GM12878 (cell line): ENCODE data around the gene LRRC73. TPM values are rescaled to one million over a fixed set of nuclear protein-coding genes. Genes with fewer than 3 reads are reported as not detected.
A peak's percentile ranks its signal among the peaks of the same experiment; 100 is the strongest.

ENCODE experiments used
- ATAC-seq: fragments of 200-7000 bp; cut with Tn5 transposase; 3 replicates; pipeline ENCODE4 v1.9.1; 2020; ENCODE audit warnings: mild to moderate bottlenecking, moderate library complexity
- BruUV-seq: library from RNA; stranded (reverse); fragments of 400-500 nt; replicated peaks from 2 replicates; lab custom pipeline; 2021; lab: Mats Ljungman, UMichigan
- CTCF ChIA-PET: fragments of 300-600 bp; sonication (Branson Sonifier 250); formaldehyde crosslinking; extraction: SDS; loops from one replicate; lab custom pipeline; 2021; ENCODE audit warnings: inconsistent platforms; lab: Yijun Ruan, JAX
- POLR2A ChIA-PET: fragments of 350-600 bp; formaldehyde crosslinking; extraction: SDS; loops from one replicate; lab custom pipeline; 2021; ENCODE audit warnings: inconsistent platforms; lab: Charles Lee
- RAD21 ChIA-PET: fragments of 300-600 bp; sonication (Branson Sonifier 250); formaldehyde crosslinking; loops from one replicate; lab custom pipeline; 2023; ENCODE audit warnings: antibody characterized with exemption; ENCODE audit not compliant: unreplicated experiment; lab: Charles Lee
- SMC1A ChIA-PET: fragments of 300-600 bp; sonication (Branson Sonifier 250); formaldehyde crosslinking; loops from one replicate; lab custom pipeline; 2023; ENCODE audit not compliant: unreplicated experiment, uncharacterized antibody; lab: Charles Lee
- DNase-seq: peaks from one replicate; pipeline ENCODE4 v3.0.0-alpha.2; 2011; ENCODE audit warnings: low read depth, low spot score
- FAIRE-seq: peaks from 3 replicates; lab custom pipeline; 2011; peaks lifted over from hg19 to GRCh38; lab: Jason Lieb, UNC
- H2AFZ ChIP-seq: 2 replicates; pipeline ENCODE4 v1.6.0; 2011; ENCODE audit warnings: low read depth, low read length, control low read depth; ENCODE audit not compliant: control insufficient read depth
- H3K27ac ChIP-seq: 2 replicates; pipeline ENCODE4 v1.5.1; 2011; ENCODE audit warnings: control low read depth; ENCODE audit not compliant: control insufficient read depth, insufficient read depth
- H3K27me3 ChIP-seq, 2 experiments: replicated peaks in 1 of 2; 2 replicates each; pipeline versions ENCODE4 v1.6.0 to v1.6.1; 2011; ENCODE audit warnings: low read length in 1 of 2; ENCODE audit not compliant: control insufficient read depth in 2 of 2, insufficient read depth in 2 of 2
- H3K36me3 ChIP-seq, 2 experiments: 2 replicates each; pipeline ENCODE4 v1.5.1; 2011; ENCODE audit warnings: low read length in 1 of 2; ENCODE audit not compliant: control insufficient read depth in 2 of 2, insufficient read depth in 2 of 2
- H3K4me1 ChIP-seq: 2 replicates; pipeline ENCODE4 v1.6.1; 2011; ENCODE audit warnings: mild to moderate bottlenecking, low read length, moderate library complexity, mixed read lengths; ENCODE audit not compliant: control insufficient read depth, insufficient read depth
- H3K4me2 ChIP-seq: 2 replicates; pipeline ENCODE4 v1.6.0; 2011; ENCODE audit warnings: control low read depth; ENCODE audit not compliant: control insufficient read depth, insufficient read depth
- H3K4me3 ChIP-seq: fragments of 200-600 bp; sonication (generic); 2 replicates; pipeline ENCODE4 v1.5.1; 2016
- H3K79me2 ChIP-seq: 2 replicates; pipeline ENCODE4 v1.6.0; 2011; ENCODE audit warnings: low read length; ENCODE audit not compliant: control insufficient read depth, insufficient read depth
- H3K9ac ChIP-seq: 2 replicates; pipeline ENCODE4 v1.8.0; 2011; ENCODE audit warnings: low read length, control low read depth, mixed read lengths; ENCODE audit not compliant: control insufficient read depth, insufficient read depth
- H3K9me3 ChIP-seq: replicated peaks from 3 replicates; pipeline ENCODE4 v1.5.1; 2011; ENCODE audit warnings: mild to moderate bottlenecking, low read length; ENCODE audit not compliant: control insufficient read depth, insufficient read depth
- H4K20me1 ChIP-seq: 2 replicates; pipeline ENCODE4 v1.6.0; 2011; ENCODE audit not compliant: control insufficient read depth, insufficient read depth
- IRF3 ChIP-seq: fragments of 450-650 bp; IDR thresholded peaks from 2 replicates; pipeline ENCODE4 v1.6.1; 2014; ENCODE audit warnings: mild to moderate bottlenecking
- NFIC ChIP-seq: IDR thresholded peaks from 2 replicates; pipeline ENCODE4 v1.6.1; 2012; ENCODE audit warnings: low read depth, mild to moderate bottlenecking, inconsistent platforms, low read length, moderate library complexity
- PKNOX1 ChIP-seq: fragments of 450-650 bp; IDR thresholded peaks from 2 replicates; pipeline ENCODE4 v1.6.1; 2016; ENCODE audit warnings: mild to moderate bottlenecking
- PML ChIP-seq: IDR thresholded peaks from 2 replicates; pipeline ENCODE4 v1.6.1; 2012; ENCODE audit warnings: low read length, inconsistent platforms
- RCOR1 ChIP-seq: conservative IDR thresholded peaks from 2 replicates; pipeline ENCODE4 v1.6.1; 2012; ENCODE audit warnings: low read depth, low read length, improper control_type of control experiment
- RFX5 ChIP-seq: IDR thresholded peaks from 2 replicates; pipeline ENCODE4 v1.6.1; 2011; ENCODE audit warnings: low read depth, low read length, improper control_type of control experiment
- ZNF622 ChIP-seq: fragments of 450-650 bp; IDR thresholded peaks from 2 replicates; pipeline ENCODE4 v1.6.1; 2017; ENCODE audit warnings: mild to moderate bottlenecking, inconsistent platforms
- WGBS: methylation state at CpG from one replicate; pipeline ENCODE4 v1.1.6; 2016; ENCODE audit warnings: low lambda C conversion rate; ENCODE audit not compliant: insufficient replicate concordance, insufficient coverage; ENCODE audit errors: missing lambda C conversion rate; 5-methylcytosine and 5-hydroxymethylcytosine counted together
- in situ Hi-C: fragments of 300-500 bp; cut with MboI; formaldehyde crosslinking; loops from 9 replicates; pipeline ENCODE4 v1.14.3; 2018; ENCODE audit warnings: mixed read lengths
- intact Hi-C: fragments of 100-400 bp; cut with micrococcal nuclease; formaldehyde crosslinking; loops from one replicate; pipeline ENCODE4 v1.14.2; 2022; ENCODE audit not compliant: unreplicated experiment
- polyA plus RNA-seq, 11 experiments: library from polyadenylated mRNA; depleted of rRNA in 4 of 11; unstranded in 6 of 11; stranded (reverse) in 5 of 11; fragments of >200 nt; fragmentation: Nextera tagmentation in 4 of 11; fragmentation: Illumina TruSeq in 1 of 11; extraction: Ambion mirVana in 4 of 11; extraction: Trizol in 1 of 11; gene quantifications; 1 replicate in 1 of 11; 2 replicates in 10 of 11; pipeline versions ENCODE4 v1.2.1 to v1.2.3, GENCODE V29; 2011 to 2016; ENCODE audit warnings: inconsistent platforms in 2 of 11, missing spikeins in 2 of 11, low read depth in 1 of 11
- total RNA-seq, 4 experiments: library from RNA; depleted of rRNA in 3 of 4; stranded (reverse); fragments of >200 nt in 3 of 4; fragmentation: Illumina TruSeq in 1 of 4; extraction: Trizol in 1 of 4; gene quantifications; 2 replicates each; pipeline versions ENCODE4 v1.2.1 to v1.2.3, GENCODE V29; 2013 to 2021

The LRRC73 gene
- total and polyA plus RNA-seq, 10 of the 15 experiments (the other 5 are each of a cell fraction or from before 2014, with no cell fraction given), result 0.13 TPM; not detected in 9

- peaks cover 8% of the 10 kb centered on the region for H3K79me2 ChIP-seq
- H3K4me3 ChIP-seq, result peak overlapping the region; percentile 91; the same call in 1 of the 2 replicates
- intact Hi-C loops, result no loop called here
- peaks cover 4% of the 10 kb centered on the region for H3K4me1 ChIP-seq
- in situ Hi-C loops, result no loop called here
- no peaks in the 10 kb centered on the region for H3K36me3 ChIP-seq
- FAIRE-seq (no peak), ATAC-seq (peak; percentile 42), DNase-seq (no peak)
- ChIA-PET SMC1A (interaction anchor here (0.6 to 1.5 kb wide), 4 partner anchors 13 to 85 kb away, joined by 3 to 4 read pairs (median 3); no protein-coding TSS in a partner anchor), CTCF (interaction anchor here (0.6 to 1.4 kb wide), 4 partner anchors 30 to 750 kb away, joined by 3 to 10 read pairs (median 4); no protein-coding TSS in a partner anchor), RAD21 (interaction anchor here (1.1 to 1.2 kb wide), 2 partner anchors 24 to 40 kb away, joined by 3 read pairs; partner anchors contain the start of genes POLR1C and YIPF3), POLR2A (interaction anchor here (0.6 to 1.7 kb wide), 10 partner anchors 14 to 487 kb away, joined by 3 to 6 read pairs (median 3); no protein-coding TSS in a partner anchor)
- BruUV-seq, result no TSS peak
- H3K27ac ChIP-seq, result no peak overlapping the region
- 0 out of 2 replicates have a peak overlapping the region, but pooled peaks have one; percentile 82 for H3K9ac ChIP-seq
- H3K27me3 ChIP-seq, result no peaks in the 10 kb centered on the region
- WGBS, result 45% methylated on average over 2 of the region's 2 CpGs
- peak overlapping the region; percentile 96 for H2AFZ ChIP-seq
- no peaks in the 10 kb centered on the region for H4K20me1 ChIP-seq
- H3K4me2 ChIP-seq, result peak overlapping the region; percentile 66
- TF ChIP-seq NFIC (no peak), PML (no peak), PKNOX1 (no peak), ZNF622 (no peak), IRF3 (no peak), RFX5 (no peak), RCOR1 (no peak)
- no peaks in the 10 kb centered on the region for H3K9me3 ChIP-seq
These were observed 33.4 kb downstream of the LRRC73 start for GRCh38 chr6:43476746-43477145.
